Testis (tissue), 3 donors: Measurements from ENCODE around the gene ZP4. TPM values are rescaled to one million over a fixed set of nuclear protein-coding genes. Genes with fewer than 3 reads are reported as not detected.

Experiments
- DNase-seq: peaks from one replicate; pipeline ENCODE4 v3.0.0-alpha.2; 2019
- H3K27ac ChIP-seq, 2 donors: fragments of 200-600 bp; sonication (generic); one replicate each; pipeline ENCODE4 v1.5.1; 2019
- H3K27me3 ChIP-seq: fragments of 200-600 bp; sonication (generic); one replicate; pipeline ENCODE4 v1.5.1; 2019
- H3K36me3 ChIP-seq: fragments of 200-600 bp; sonication (generic); one replicate; pipeline ENCODE4 v1.5.1; 2017; ENCODE audit warnings: low read depth; ENCODE audit errors: missing control alignments
- H3K4me1 ChIP-seq: fragments of 200-600 bp; sonication (generic); one replicate; pipeline ENCODE4 v1.5.1; 2019
- H3K4me3 ChIP-seq, 2 donors: fragments of 200-600 bp; sonication (generic); one replicate each; pipeline ENCODE4 v1.5.1; 2017 to 2019
- H3K9me3 ChIP-seq: fragments of 200-600 bp; sonication (generic); one replicate; pipeline ENCODE4 v1.5.1; 2017
- POLR2A ChIP-seq: fragments of 450-650 bp; IDR thresholded peaks from one replicate; pipeline ENCODE4 v1.6.1; 2017; ENCODE audit warnings: antibody characterized with exemption, mild to moderate bottlenecking, moderate library complexity
- WGBS, 2 donors: methylation state at CpG; one replicate each; pipeline ENCODE4 v1.1.5; 2018; 5-methylcytosine and 5-hydroxymethylcytosine counted together
- intact Hi-C: fragments of 100-400 bp; cut with DNase I; formaldehyde crosslinking; loops from one replicate; pipeline ENCODE4 v1.15.1; 2023; ENCODE audit warnings: low total_unique reads
- polyA plus RNA-seq: library from polyadenylated mRNA; stranded (reverse); fragments of 350-450 nt; fragmentation: Illumina TruSeq; extraction: RNeasy Lipid Tissue Mini Kit (QIAGEN cat#74804); gene quantifications from one replicate; pipeline ENCODE4 v1.2.3, GENCODE V29; 2014; ENCODE audit warnings: low read depth, low replicate concordance; ENCODE audit not compliant: insufficient read depth
- total RNA-seq, 2 donors: library from RNA; depleted of rRNA; stranded (reverse); fragments of >200 nt; gene quantifications; one replicate each; pipeline ENCODE4 v1.2.3, GENCODE V29; 2016
- TF ChIP-seq, protein P1 (sequence below), 3 experiments: fragments of 450-650 bp in 2 of 3; fragments of 200-600 bp in 1 of 3; sonication (generic) in 1 of 3; IDR thresholded peaks; one replicate each; pipeline ENCODE4 v1.5.1; 2016 to 2019; ENCODE audit warnings: antibody characterized with exemption in 3 of 3, mild to moderate bottlenecking in 2 of 3, moderate library complexity in 1 of 3

The ZP4 gene
- total and polyA plus RNA-seq, 3 donors from 2014 or later: not detected

DNA sequence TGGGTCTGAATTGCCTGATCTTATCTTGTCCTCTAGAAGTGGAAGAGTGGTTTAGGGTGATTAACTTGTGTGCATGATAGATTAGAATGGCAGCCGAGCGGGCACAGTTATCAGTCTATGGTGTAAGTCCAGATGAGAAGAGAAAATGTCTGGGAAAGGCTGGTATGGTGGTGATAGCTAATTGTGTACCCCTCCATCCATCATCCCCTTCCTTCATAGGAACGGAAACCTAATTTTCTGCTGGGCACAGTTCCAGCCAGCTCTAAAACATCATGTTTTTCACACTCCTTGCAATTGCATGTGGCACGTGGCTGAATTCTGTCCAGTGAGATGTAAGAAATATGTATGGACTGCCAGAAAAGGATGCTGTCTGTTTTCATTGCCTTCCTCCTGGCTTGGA is 40.9 kb upstream of the ZP4 start:
- Histone ChIP-seq H3K27me3 (no peaks in the 10 kb centered on the region), H3K36me3 (no peaks in the 10 kb centered on the region), H3K4me3 (no peak overlapping the region), H3K9me3 (no peaks in the 10 kb centered on the region), H3K4me1 (no peaks in the 10 kb centered on the region), H3K27ac (no peak overlapping the region)
- DNase-seq: no peak
- 45 to 67% methylated on average over 4 of the region's 4 CpGs for WGBS, 2 donors
- intact Hi-C loops: no loop called here
- TF ChIP-seq, protein P1, sequence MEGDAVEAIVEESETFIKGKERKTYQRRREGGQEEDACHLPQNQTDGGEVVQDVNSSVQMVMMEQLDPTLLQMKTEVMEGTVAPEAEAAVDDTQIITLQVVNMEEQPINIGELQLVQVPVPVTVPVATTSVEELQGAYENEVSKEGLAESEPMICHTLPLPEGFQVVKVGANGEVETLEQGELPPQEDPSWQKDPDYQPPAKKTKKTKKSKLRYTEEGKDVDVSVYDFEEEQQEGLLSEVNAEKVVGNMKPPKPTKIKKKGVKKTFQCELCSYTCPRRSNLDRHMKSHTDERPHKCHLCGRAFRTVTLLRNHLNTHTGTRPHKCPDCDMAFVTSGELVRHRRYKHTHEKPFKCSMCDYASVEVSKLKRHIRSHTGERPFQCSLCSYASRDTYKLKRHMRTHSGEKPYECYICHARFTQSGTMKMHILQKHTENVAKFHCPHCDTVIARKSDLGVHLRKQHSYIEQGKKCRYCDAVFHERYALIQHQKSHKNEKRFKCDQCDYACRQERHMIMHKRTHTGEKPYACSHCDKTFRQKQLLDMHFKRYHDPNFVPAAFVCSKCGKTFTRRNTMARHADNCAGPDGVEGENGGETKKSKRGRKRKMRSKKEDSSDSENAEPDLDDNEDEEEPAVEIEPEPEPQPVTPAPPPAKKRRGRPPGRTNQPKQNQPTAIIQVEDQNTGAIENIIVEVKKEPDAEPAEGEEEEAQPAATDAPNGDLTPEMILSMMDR (IDR thresholded peaks at IDR 0.05): no peak
- no peak for TF ChIP-seq POLR2A

DNA sequence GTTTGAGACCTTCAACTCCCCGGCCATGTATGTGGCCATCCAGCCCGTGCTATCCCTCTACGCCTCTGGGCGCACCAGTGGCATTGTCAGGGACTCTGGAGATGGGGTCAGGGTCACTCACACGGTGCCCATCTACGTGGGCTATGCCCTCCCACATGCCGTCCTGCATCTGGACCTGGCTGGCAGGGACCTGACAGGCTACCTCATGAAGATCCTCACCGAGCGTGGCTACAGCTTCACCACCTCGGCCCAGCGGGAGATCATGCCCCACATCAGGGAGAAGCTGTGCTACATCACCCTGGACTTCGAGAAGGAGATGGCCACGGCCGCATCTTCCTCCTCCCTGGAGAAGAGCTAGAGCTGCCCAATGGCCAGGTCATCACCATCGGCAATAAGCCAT is 36.5 kb upstream of the ZP4 start:
- Histone ChIP-seq H3K9me3 (no peaks in the 10 kb centered on the region), H3K27me3 (no peaks in the 10 kb centered on the region), H3K4me3 (no peak overlapping the region), H3K27ac (no peak overlapping the region), H3K4me1 (no peaks in the 10 kb centered on the region), H3K36me3 (no peaks in the 10 kb centered on the region)
- WGBS, 2 donors: 87 to 88% methylated on average over 9 to 15 of the region's 15 CpGs
- DNase-seq: no peak
- no peak for TF ChIP-seq POLR2A
- TF ChIP-seq, protein P1 (IDR thresholded peaks at IDR 0.05): no peak
- intact Hi-C loops: no loop called here

DNA sequence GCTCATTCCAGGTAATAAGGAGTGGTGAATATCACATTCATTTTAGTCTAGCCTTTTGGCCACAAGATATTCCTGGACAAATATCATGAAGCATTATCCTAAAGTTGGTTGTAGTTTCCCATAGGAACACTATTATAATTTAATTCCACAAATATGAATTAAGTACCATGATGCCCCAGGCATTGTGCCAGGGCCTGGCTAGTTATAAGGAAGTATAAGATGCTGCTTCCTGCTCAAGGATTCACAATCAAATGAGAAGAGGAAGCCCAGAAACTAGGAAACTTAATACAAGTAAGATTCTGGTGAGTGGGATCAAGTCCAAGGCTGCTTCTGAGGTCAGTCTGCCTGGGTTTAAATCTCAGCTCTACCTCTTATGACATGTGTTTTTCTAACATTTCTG is 30.6 kb upstream of the ZP4 start:
- no peaks in the 10 kb centered on the region for H3K4me1 ChIP-seq
- H3K27ac ChIP-seq: no peak overlapping the region
- H3K9me3 ChIP-seq: no peaks in the 10 kb centered on the region
- H3K27me3 ChIP-seq: no peaks in the 10 kb centered on the region
- no peak overlapping the region for H3K4me3 ChIP-seq
- H3K36me3 ChIP-seq: no peaks in the 10 kb centered on the region
- TF ChIP-seq POLR2A: no peak
- TF ChIP-seq, protein P1 (IDR thresholded peaks at IDR 0.05): no peak
- DNase-seq: no peak
- intact Hi-C loops: no loop called here

DNA sequence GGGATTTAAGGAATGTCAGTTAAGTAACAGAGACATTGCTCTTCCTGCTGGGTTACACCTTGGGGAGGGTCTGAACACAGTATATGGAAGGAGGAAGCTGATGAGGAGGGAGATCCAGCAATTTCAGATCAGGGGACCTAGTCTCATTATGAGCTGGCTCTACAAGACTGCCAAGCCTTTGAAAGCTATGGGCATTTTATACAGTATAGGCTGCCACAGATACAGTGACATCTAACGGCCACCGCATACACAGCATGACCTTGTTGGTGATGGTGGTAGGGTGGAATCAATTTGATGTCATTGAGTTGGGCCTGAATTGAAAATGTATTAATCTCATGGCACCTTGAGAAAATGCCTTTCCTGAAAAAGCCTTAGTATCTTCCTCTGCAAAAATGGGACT is 22.6 kb upstream of the ZP4 start:
- TF ChIP-seq POLR2A: no peak
- TF ChIP-seq, protein P1 (IDR thresholded peaks at IDR 0.05): no peak

DNA sequence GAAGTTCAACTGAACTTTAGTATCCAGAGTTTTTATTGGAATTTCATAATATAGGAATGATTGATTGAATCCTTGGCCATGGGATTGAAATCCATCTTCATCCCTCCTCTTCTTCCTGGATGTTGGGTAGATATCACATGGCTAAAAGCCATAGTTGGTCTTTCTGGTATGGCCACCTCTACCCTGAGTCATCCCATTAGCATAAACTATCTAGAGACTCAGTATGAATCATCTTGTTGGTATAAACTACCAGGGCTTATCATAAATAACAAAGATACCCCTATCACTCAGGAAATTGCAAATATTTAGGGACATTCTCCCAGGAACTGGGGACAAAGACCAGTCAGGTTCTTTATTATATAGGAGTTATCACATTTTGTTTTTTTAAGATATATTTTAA is 21.2 kb upstream of the ZP4 start:
- no peaks in the 10 kb centered on the region for H3K36me3 ChIP-seq
- DNase-seq: no peak
- TF ChIP-seq, protein P1 (IDR thresholded peaks at IDR 0.05): no peak
- no peak for TF ChIP-seq POLR2A
- intact Hi-C loops: no loop called here
- no peaks in the 10 kb centered on the region for H3K4me1 ChIP-seq
- no peaks in the 10 kb centered on the region for H3K9me3 ChIP-seq
- no peaks in the 10 kb centered on the region for H3K27me3 ChIP-seq
- no peak overlapping the region for H3K27ac ChIP-seq
- H3K4me3 ChIP-seq: no peak overlapping the region

More for the DNA sequence above, 22.6 kb upstream of the ZP4 start:
- Histone ChIP-seq H3K4me1 (no peaks in the 10 kb centered on the region), H3K9me3 (no peaks in the 10 kb centered on the region), H3K27me3 (no peaks in the 10 kb centered on the region), H3K36me3 (no peaks in the 10 kb centered on the region), H3K4me3 (no peak overlapping the region), H3K27ac (no peak overlapping the region)
- WGBS, 2 donors: 86 to 100% methylated on average over 2 of the region's 2 CpGs
- no peak for DNase-seq
- intact Hi-C loops: no loop called here
